DMS53 (cell line): ENCODE measurements around the gene SYT9.

ENCODE experiments used
- DNase-seq: peaks from one replicate; lab custom pipeline; 2025; lab: John Stamatoyannopoulos, UW

SYT9 gene

GRCh38 chr11:7251836-7252682 is at the start of gene SYT9:
Gene SYT9 (plus strand): TSS chr11:7251904. CDS start chr11:7252187, 283 bp downstream.
- DNase-seq = peak; percentile 88

GRCh38 chr11:7202412-7202811 is 49.3 kb upstream of the SYT9 start:
- DNase-seq = no peak

- DNase-seq = no peak
Observed at GRCh38 chr11:7204778-7205177, 46.9 kb upstream of the SYT9 start.

GRCh38 chr11:7208391-7208790 is 43.3 kb upstream of the SYT9 start:
- DNase-seq = peak; percentile 3

GRCh38 chr11:7219491-7219890 is 32.2 kb upstream of the SYT9 start:
- DNase-seq = no peak

GRCh38 chr11:7220636-7221035 is 31.1 kb upstream of the SYT9 start:
- DNase-seq = no peak

GRCh38 chr11:7222619-7223018 is 29.1 kb upstream of the SYT9 start:
- no peak for DNase-seq

GRCh38 chr11:7239877-7240276 is 11.8 kb upstream of the SYT9 start:
- no peak for DNase-seq

GRCh38 chr11:7245341-7245740 is 6.4 kb upstream of the SYT9 start:
- peak; percentile 17 for DNase-seq

GRCh38 chr11:7246179-7246578 is 5.5 kb upstream of the SYT9 start:
- DNase-seq = peak; percentile 72

- DNase-seq = no peak
Observed at GRCh38 chr11:7250166-7250565, 1.5 kb upstream of the SYT9 start.

- DNase-seq = no peak
Observed at GRCh38 chr11:7251487-7251835, 243 bp upstream of the SYT9 start.

- DNase-seq = peak; percentile 38
Observed at GRCh38 chr11:7252683-7253213, 1.0 kb downstream of the SYT9 start.

- DNase-seq = no peak
Observed at GRCh38 chr11:7253800-7254199, 2.1 kb downstream of the SYT9 start.

GRCh38 chr11:7254731-7255291 is 3.1 kb downstream of the SYT9 start:
- DNase-seq = no peak

GRCh38 chr11:7256943-7257342 is 5.2 kb downstream of the SYT9 start:
- DNase-seq = no peak

- DNase-seq = no peak
Observed at GRCh38 chr11:7257724-7258123, 6.0 kb downstream of the SYT9 start.

GRCh38 chr11:7261578-7261977 is 9.9 kb downstream of the SYT9 start:
- no peak for DNase-seq

GRCh38 chr11:7262672-7263071 is 11.0 kb downstream of the SYT9 start:
- DNase-seq = no peak

GRCh38 chr11:7263842-7264241 is 12.1 kb downstream of the SYT9 start:
- no peak for DNase-seq

GRCh38 chr11:7268758-7269157 is 17.1 kb downstream of the SYT9 start:
- DNase-seq = no peak

- no peak for DNase-seq
Observed at GRCh38 chr11:7270233-7270865, 18.6 kb downstream of the SYT9 start.

- DNase-seq = no peak
Observed at GRCh38 chr11:7272373-7272772, 20.7 kb downstream of the SYT9 start.
